Panc1 (cell line): ENCODE data around the gene LEKR1. TPM values are rescaled to one million over a fixed set of nuclear protein-coding genes. Genes with fewer than 3 reads are reported as not detected.

Experiments used
- ATAC-seq: fragments of 200-7000 bp; cut with Tn5 transposase; 2 replicates; pipeline ENCODE4 v1.9.1; 2020; ENCODE audit warnings: mild to moderate bottlenecking, moderate library complexity
- BruUV-seq: library from RNA; stranded (reverse); fragments of 400-500 nt; replicated peaks from 2 replicates; lab custom pipeline; 2021; lab: Mats Ljungman, UMichigan
- CTCF ChIA-PET: fragments of 300-600 bp; sonication (Branson Sonifier 250); formaldehyde crosslinking; loops from one replicate; lab custom pipeline; 2022; ENCODE audit warnings: antibody characterized with exemption; lab: Charles Lee
- POLR2A ChIA-PET: fragments of 300-600 bp; sonication (Branson Sonifier 250); formaldehyde crosslinking; loops from one replicate; lab custom pipeline; 2022; ENCODE audit warnings: antibody characterized with exemption; lab: Charles Lee
- DNase-seq: peaks from one replicate; pipeline ENCODE4 v3.0.0-alpha.2; 2010; ENCODE audit warnings: low read depth, low spot score
- H3K27ac ChIP-seq: 2 replicates; pipeline ENCODE4 v1.5.1; 2011; ENCODE audit warnings: mild to moderate bottlenecking, low read length, inconsistent platforms
- H3K27me3 ChIP-seq: fragments of 200-500 bp; sonication (Bioruptor generic); 2 replicates; pipeline ENCODE4 v1.6.0; 2014; ENCODE audit warnings: low read length, inconsistent platforms; ENCODE audit not compliant: control insufficient read depth, insufficient read depth
- H3K36me3 ChIP-seq: fragments of 200-500 bp; sonication (Bioruptor generic); 2 replicates; pipeline ENCODE4 v1.5.1; 2014; ENCODE audit warnings: inconsistent platforms, mild to moderate bottlenecking, low read length, moderate library complexity; ENCODE audit not compliant: control insufficient read depth, insufficient read depth
- H3K4me1 ChIP-seq: 2 replicates; pipeline ENCODE4 v1.5.1; 2011; ENCODE audit warnings: inconsistent platforms, mild to moderate bottlenecking, low read length, moderate library complexity; ENCODE audit not compliant: control insufficient read depth, insufficient read depth
- H3K4me3 ChIP-seq, 2 experiments: 2 replicates each; pipeline ENCODE4 v1.5.1; 2011 to 2012; ENCODE audit warnings: low read depth in 2 of 2, low read length in 2 of 2, mild to moderate bottlenecking in 2 of 2, inconsistent platforms in 1 of 2, moderate library complexity in 1 of 2
- H3K9me3 ChIP-seq: fragments of 200-500 bp; sonication (Bioruptor generic); 2 replicates; pipeline ENCODE4 v1.5.1; 2014; ENCODE audit warnings: low read depth, mild to moderate bottlenecking, inconsistent platforms, low read length, moderate library complexity; ENCODE audit not compliant: control insufficient read depth, insufficient read depth
- POLR2AphosphoS5 ChIP-seq: IDR thresholded peaks from 2 replicates; pipeline ENCODE4 v1.6.1; 2012; ENCODE audit warnings: mild to moderate bottlenecking, low read depth, low read length, moderate library complexity
- SIN3A ChIP-seq: IDR thresholded peaks from 2 replicates; pipeline ENCODE4 v1.6.1; 2012; ENCODE audit warnings: low read depth, mild to moderate bottlenecking, low read length, moderate library complexity, borderline replicate concordance; ENCODE audit not compliant: insufficient read depth
- TCF7L2 ChIP-seq: IDR thresholded peaks from 2 replicates; pipeline ENCODE4 v1.6.1; 2011; ENCODE audit warnings: mild to moderate bottlenecking, low read depth, low read length, inconsistent platforms
- in situ Hi-C: cut with HindIII; loops from 2 replicates; pipeline ENCODE4 v1.10.0; 2016; ENCODE audit warnings: low sequenced_read_pairs, low pct_unique_long_range_greater_than_20kb
- intact Hi-C: fragments of 100-400 bp; cut with micrococcal nuclease; formaldehyde crosslinking; loops from one replicate; pipeline ENCODE4 v1.10.0; 2022; ENCODE audit not compliant: unreplicated experiment
- total RNA-seq: library from RNA; stranded (reverse); gene quantifications from one replicate; pipeline ENCODE4 v1.2.1, GENCODE V29; 2021; ENCODE audit not compliant: unreplicated experiment
- TF ChIP-seq, protein P1 (sequence below): fragments of 450-650 bp; IDR thresholded peaks from 2 replicates; pipeline ENCODE4 v1.5.1; 2017; ENCODE audit warnings: mild to moderate bottlenecking
- TF ChIP-seq, protein P2 (sequence below), 2 experiments: IDR thresholded peaks; 2 replicates each; pipeline ENCODE4 v1.6.1; 2011 to 2012; ENCODE audit warnings: low read depth in 2 of 2, control low read depth in 1 of 2, low read length in 1 of 2, mild to moderate bottlenecking in 1 of 2, moderate library complexity in 1 of 2; ENCODE audit not compliant: insufficient read depth in 1 of 2

The LEKR1 gene
- total RNA-seq, 1 experiment from 2014 or later = not detected

DNA sequence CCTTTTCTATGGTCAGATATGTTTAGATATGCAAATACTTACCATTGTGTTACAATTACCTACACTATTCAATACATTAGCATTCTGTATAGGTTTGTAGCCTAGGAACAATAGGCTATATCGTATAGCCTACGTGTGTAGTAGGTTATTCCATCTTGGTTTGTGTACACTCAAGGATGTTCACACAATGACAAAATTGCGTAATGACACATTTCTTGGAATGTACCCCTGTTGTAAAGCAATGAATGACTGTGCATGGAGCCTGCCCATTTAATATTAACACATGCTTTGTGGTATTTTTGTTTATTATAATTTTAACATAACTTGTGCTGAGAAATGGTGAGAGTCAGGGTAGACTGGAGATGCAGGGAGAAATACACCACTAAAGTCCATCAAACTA, 154.9 kb downstream of the LEKR1 start:
- no TSS peak for BruUV-seq
- Histone ChIP-seq H3K9me3 (no peaks in the 10 kb centered on the region), H3K4me3 (no peak overlapping the region), H3K27ac (no peak overlapping the region), H3K36me3 (no peaks in the 10 kb centered on the region), H3K27me3 (no peaks in the 10 kb centered on the region), H3K4me1 (no peaks in the 10 kb centered on the region)
- ATAC-seq = no peak
- intact Hi-C loops = no loop called here
- DNase-seq = no peak
- POLR2A ChIA-PET = no interaction called here
- CTCF ChIA-PET = no interaction called here
- in situ Hi-C loops = no loop called here
- no peak for TF ChIP-seq TCF7L2

DNA sequence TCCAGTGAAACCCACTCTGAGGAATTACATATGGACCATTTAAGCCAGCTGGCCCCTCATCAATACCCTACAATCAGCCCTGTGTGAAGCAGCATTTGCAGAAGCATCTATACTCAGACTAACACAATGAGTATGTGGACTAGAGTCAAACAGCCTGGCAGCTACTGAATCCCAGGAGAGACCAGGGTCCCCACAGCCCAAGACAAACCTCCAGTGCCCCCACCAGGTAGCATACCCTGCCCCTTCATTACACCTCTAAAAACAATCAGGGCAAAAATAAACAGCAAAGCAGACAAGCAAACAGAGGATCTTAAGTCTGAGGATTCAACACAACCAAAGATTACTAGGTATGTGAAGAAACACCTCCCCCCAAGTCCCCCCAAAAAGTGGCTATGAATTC, 157.4 kb downstream of the LEKR1 start:
- in situ Hi-C loops (no loop called here), intact Hi-C loops (no loop called here)
- DNase-seq (no peak), ATAC-seq (no peak)
- no peak for TF ChIP-seq TCF7L2
- TF ChIP-seq, protein P1, sequence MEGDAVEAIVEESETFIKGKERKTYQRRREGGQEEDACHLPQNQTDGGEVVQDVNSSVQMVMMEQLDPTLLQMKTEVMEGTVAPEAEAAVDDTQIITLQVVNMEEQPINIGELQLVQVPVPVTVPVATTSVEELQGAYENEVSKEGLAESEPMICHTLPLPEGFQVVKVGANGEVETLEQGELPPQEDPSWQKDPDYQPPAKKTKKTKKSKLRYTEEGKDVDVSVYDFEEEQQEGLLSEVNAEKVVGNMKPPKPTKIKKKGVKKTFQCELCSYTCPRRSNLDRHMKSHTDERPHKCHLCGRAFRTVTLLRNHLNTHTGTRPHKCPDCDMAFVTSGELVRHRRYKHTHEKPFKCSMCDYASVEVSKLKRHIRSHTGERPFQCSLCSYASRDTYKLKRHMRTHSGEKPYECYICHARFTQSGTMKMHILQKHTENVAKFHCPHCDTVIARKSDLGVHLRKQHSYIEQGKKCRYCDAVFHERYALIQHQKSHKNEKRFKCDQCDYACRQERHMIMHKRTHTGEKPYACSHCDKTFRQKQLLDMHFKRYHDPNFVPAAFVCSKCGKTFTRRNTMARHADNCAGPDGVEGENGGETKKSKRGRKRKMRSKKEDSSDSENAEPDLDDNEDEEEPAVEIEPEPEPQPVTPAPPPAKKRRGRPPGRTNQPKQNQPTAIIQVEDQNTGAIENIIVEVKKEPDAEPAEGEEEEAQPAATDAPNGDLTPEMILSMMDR = no peak
- TF ChIP-seq POLR2AphosphoS5 = no peak
- TF ChIP-seq SIN3A = no peak
- TF ChIP-seq, protein P2, sequence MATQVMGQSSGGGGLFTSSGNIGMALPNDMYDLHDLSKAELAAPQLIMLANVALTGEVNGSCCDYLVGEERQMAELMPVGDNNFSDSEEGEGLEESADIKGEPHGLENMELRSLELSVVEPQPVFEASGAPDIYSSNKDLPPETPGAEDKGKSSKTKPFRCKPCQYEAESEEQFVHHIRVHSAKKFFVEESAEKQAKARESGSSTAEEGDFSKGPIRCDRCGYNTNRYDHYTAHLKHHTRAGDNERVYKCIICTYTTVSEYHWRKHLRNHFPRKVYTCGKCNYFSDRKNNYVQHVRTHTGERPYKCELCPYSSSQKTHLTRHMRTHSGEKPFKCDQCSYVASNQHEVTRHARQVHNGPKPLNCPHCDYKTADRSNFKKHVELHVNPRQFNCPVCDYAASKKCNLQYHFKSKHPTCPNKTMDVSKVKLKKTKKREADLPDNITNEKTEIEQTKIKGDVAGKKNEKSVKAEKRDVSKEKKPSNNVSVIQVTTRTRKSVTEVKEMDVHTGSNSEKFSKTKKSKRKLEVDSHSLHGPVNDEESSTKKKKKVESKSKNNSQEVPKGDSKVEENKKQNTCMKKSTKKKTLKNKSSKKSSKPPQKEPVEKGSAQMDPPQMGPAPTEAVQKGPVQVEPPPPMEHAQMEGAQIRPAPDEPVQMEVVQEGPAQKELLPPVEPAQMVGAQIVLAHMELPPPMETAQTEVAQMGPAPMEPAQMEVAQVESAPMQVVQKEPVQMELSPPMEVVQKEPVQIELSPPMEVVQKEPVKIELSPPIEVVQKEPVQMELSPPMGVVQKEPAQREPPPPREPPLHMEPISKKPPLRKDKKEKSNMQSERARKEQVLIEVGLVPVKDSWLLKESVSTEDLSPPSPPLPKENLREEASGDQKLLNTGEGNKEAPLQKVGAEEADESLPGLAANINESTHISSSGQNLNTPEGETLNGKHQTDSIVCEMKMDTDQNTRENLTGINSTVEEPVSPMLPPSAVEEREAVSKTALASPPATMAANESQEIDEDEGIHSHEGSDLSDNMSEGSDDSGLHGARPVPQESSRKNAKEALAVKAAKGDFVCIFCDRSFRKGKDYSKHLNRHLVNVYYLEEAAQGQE (IDR thresholded peaks at IDR 0.05; ENCODE audit: insufficient read depth in 1 of 2, low read depth in 2 of 2, low read length in 1 of 2) = no peak
- no peaks in the 10 kb centered on the region for H3K9me3 ChIP-seq
- ChIA-PET POLR2A (no interaction called here), CTCF (no interaction called here)
- no TSS peak for BruUV-seq
- H3K27me3 ChIP-seq = no peaks in the 10 kb centered on the region
- H3K27ac ChIP-seq = no peak overlapping the region
- no peaks in the 10 kb centered on the region for H3K4me1 ChIP-seq
- H3K36me3 ChIP-seq = no peaks in the 10 kb centered on the region
- no peak overlapping the region for H3K4me3 ChIP-seq

DNA sequence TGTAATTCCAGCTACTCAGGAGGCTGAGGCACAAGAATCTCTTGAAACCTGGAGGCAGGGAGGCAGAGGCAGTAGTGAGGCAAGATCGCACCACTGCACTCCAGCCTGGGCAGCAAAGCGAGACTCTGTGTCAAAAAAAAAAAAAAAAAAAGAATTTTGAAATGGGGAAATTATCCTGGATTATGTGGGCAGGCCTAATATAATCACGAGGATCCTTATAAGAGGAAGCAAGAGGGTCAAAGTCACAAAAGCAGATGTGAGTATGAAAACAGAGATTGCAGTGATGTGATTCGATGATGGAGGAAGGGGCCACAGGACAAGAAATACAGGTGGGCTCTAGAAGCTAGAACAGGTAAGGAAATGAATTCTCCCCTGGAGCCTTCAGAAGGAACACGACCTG, 159.6 kb downstream of the LEKR1 start:
- in situ Hi-C loops (no loop called here), intact Hi-C loops (no loop called here)
- no peak overlapping the region for H3K27ac ChIP-seq
- H3K36me3 ChIP-seq = no peaks in the 10 kb centered on the region
- POLR2A ChIA-PET = interaction anchor here (0.5 to 0.7 kb wide), 3 partner anchors 459 to 1545 kb away, joined by 3 to 15 read pairs (median 7); no protein-coding TSS in a partner anchor
- H3K9me3 ChIP-seq = no peaks in the 10 kb centered on the region; the same call in 1 of the 2 replicates
- no peak overlapping the region for H3K4me3 ChIP-seq
- no peak for ATAC-seq
- no peaks in the 10 kb centered on the region for H3K4me1 ChIP-seq
- DNase-seq = no peak
- no peaks in the 10 kb centered on the region for H3K27me3 ChIP-seq
- TF ChIP-seq SIN3A = no peak
- TF ChIP-seq TCF7L2 = no peak
- TF ChIP-seq, protein P2 (IDR thresholded peaks at IDR 0.05; ENCODE audit: insufficient read depth in 1 of 2, low read depth in 2 of 2, low read length in 1 of 2) = no peak
- TF ChIP-seq, protein P1 = no peak
- CTCF ChIA-PET = no interaction called here
- no TSS peak for BruUV-seq
